ENCODE measurements around the gene PRKCA.

The PRKCA gene

DNA sequence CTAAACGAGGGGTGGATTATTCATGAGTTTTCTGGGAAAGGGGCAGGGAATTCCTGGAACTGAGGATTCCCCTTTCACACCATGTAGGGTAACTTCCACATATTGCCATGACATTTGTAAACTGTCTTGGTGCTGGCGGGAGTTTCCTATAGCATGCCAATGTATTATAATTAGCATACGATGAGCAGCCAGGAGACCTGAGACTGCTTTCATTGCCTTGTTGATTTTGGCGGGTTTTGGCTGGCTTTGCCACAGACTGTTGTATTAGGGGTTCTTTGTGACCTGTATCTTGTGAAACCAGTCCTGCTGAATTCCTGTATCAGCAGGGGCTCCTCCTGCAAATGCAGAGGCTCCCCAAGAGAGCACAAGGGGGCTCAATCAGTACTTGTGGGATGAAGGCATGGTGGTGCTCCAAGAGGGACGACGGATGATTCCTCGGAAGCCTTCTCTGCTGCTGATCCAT lies 428.1 kb downstream of the PRKCA start:
- H3K27me3 ChIP-seq = peaks cover 7% of the 10 kb centered on the region
- no peak overlapping the region for H3K27ac ChIP-seq
- no peaks in the 10 kb centered on the region for H3K36me3 ChIP-seq
- no peak overlapping the region for H3K4me3 ChIP-seq (ENCODE audit: low read depth in 1 of 2, low read length in 1 of 2)
- no peaks in the 10 kb centered on the region for H3K9me3 ChIP-seq
- TF ChIP-seq, protein P1, sequence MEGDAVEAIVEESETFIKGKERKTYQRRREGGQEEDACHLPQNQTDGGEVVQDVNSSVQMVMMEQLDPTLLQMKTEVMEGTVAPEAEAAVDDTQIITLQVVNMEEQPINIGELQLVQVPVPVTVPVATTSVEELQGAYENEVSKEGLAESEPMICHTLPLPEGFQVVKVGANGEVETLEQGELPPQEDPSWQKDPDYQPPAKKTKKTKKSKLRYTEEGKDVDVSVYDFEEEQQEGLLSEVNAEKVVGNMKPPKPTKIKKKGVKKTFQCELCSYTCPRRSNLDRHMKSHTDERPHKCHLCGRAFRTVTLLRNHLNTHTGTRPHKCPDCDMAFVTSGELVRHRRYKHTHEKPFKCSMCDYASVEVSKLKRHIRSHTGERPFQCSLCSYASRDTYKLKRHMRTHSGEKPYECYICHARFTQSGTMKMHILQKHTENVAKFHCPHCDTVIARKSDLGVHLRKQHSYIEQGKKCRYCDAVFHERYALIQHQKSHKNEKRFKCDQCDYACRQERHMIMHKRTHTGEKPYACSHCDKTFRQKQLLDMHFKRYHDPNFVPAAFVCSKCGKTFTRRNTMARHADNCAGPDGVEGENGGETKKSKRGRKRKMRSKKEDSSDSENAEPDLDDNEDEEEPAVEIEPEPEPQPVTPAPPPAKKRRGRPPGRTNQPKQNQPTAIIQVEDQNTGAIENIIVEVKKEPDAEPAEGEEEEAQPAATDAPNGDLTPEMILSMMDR (IDR thresholded peaks at IDR 0.05) = no peak
- H3K4me1 ChIP-seq (ENCODE audit: control insufficient read depth in 1 of 2, insufficient read depth in 1 of 2, low read depth in 1 of 2, low read length in 1 of 2) = no peaks in the 10 kb centered on the region

- H3K4me3 ChIP-seq (ENCODE audit: low read depth in 1 of 2, low read length in 1 of 2) = no peak overlapping the region
- H3K27me3 ChIP-seq = no peaks in the 10 kb centered on the region
- no peaks in the 10 kb centered on the region for H3K36me3 ChIP-seq
- H3K4me1 ChIP-seq (ENCODE audit: control insufficient read depth in 1 of 2, insufficient read depth in 1 of 2, low read depth in 1 of 2, low read length in 1 of 2) = no peaks in the 10 kb centered on the region
- H3K9me3 ChIP-seq = no peaks in the 10 kb centered on the region
- no peak overlapping the region for H3K27ac ChIP-seq
- TF ChIP-seq, protein P1 (IDR thresholded peaks at IDR 0.05) = no peak
These were observed 431.3 kb downstream of the PRKCA start for GRCh38 chr17:66733759-66734158.

DNA sequence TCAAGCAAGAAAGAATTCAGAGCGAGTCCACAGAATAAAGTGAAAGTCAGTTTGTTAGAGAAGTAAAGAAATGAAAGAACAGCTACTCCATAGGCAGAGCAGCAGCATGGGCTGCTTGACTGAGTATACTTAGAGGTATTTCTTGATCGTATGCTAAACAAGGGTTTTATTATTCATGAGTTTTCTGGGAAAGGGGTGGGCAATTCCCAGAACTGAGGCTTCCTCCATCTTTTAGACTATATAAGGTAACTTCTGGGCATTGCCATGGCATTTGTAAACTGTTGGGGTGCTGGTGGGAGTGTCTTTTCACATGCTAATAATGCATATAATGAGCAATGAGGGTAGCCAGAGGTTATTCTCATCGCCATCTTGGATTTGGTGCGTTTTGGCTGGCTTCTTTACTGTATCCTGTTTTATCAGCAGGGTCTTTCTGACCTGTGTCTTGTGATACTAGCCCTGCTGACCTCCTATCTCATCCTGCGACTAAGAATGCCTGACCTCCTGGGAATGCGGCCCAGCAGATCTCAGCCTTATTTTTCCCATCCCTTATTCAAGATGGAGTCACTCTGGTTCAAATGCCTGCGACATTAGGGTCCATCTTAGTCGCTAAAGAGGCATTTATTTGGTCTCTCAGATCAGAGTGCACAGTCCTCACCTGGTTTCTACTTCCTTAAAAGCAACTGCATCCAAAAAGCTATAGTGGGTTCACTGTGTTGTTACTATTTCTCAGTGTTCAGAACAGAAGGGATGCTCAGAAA lies 432.0 kb downstream of the PRKCA start:
- no peaks in the 10 kb centered on the region for H3K36me3 ChIP-seq
- no peaks in the 10 kb centered on the region for H3K9me3 ChIP-seq
- H3K4me3 ChIP-seq (ENCODE audit: low read depth in 1 of 2, low read length in 1 of 2) = no peak overlapping the region
- H3K27ac ChIP-seq = no peak overlapping the region
- no peaks in the 10 kb centered on the region for H3K4me1 ChIP-seq (ENCODE audit: control insufficient read depth in 1 of 2, insufficient read depth in 1 of 2, low read depth in 1 of 2, low read length in 1 of 2)
- no peaks in the 10 kb centered on the region for H3K27me3 ChIP-seq
- TF ChIP-seq, protein P1 (IDR thresholded peaks at IDR 0.05) = no peak

GRCh38 chr17:66737524-66737923 lies 435.1 kb downstream of the PRKCA start:
- no peak overlapping the region for H3K4me3 ChIP-seq (ENCODE audit: low read depth in 1 of 2, low read length in 1 of 2)
- no peak overlapping the region for H3K27ac ChIP-seq
- no peaks in the 10 kb centered on the region for H3K36me3 ChIP-seq
- H3K9me3 ChIP-seq = no peaks in the 10 kb centered on the region
- peaks cover 7% of the 10 kb centered on the region for H3K27me3 ChIP-seq
- TF ChIP-seq, protein P1 (IDR thresholded peaks at IDR 0.05) = no peak
- no peaks in the 10 kb centered on the region for H3K4me1 ChIP-seq (ENCODE audit: control insufficient read depth in 1 of 2, insufficient read depth in 1 of 2, low read depth in 1 of 2, low read length in 1 of 2)

GRCh38 chr17:66738301-66738700 lies 435.9 kb downstream of the PRKCA start:
- Histone ChIP-seq H3K27ac (no peak overlapping the region), H3K27me3 (peaks cover 7% of the 10 kb centered on the region), H3K36me3 (no peaks in the 10 kb centered on the region), H3K4me3 (ENCODE audit: low read depth in 1 of 2, low read length in 1 of 2) (no peak overlapping the region), H3K4me1 (ENCODE audit: control insufficient read depth in 1 of 2, insufficient read depth in 1 of 2, low read depth in 1 of 2, low read length in 1 of 2) (no peaks in the 10 kb centered on the region), H3K9me3 (no peaks in the 10 kb centered on the region)
- TF ChIP-seq, protein P1 (IDR thresholded peaks at IDR 0.05) = no peak

Data from neutrophil (primary cell).